GM19455 (cell line): Measurements from ENCODE around the gene PRKG2.
"Not testable (repeated sequence)": the region's sequence is repeated elsewhere in the genome, so short reads cannot be mapped to it uniquely, and the experiment has no call there.

Source experiments
- ATAC-seq: cut with Tn5 transposase; IDR thresholded peaks from one replicate; pipeline ENCODE4 v1.9.1; 2021; ENCODE audit not compliant: unreplicated experiment

Gene PRKG2, protein sequence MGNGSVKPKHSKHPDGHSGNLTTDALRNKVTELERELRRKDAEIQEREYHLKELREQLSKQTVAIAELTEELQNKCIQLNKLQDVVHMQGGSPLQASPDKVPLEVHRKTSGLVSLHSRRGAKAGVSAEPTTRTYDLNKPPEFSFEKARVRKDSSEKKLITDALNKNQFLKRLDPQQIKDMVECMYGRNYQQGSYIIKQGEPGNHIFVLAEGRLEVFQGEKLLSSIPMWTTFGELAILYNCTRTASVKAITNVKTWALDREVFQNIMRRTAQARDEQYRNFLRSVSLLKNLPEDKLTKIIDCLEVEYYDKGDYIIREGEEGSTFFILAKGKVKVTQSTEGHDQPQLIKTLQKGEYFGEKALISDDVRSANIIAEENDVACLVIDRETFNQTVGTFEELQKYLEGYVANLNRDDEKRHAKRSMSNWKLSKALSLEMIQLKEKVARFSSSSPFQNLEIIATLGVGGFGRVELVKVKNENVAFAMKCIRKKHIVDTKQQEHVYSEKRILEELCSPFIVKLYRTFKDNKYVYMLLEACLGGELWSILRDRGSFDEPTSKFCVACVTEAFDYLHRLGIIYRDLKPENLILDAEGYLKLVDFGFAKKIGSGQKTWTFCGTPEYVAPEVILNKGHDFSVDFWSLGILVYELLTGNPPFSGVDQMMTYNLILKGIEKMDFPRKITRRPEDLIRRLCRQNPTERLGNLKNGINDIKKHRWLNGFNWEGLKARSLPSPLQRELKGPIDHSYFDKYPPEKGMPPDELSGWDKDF

DNA sequence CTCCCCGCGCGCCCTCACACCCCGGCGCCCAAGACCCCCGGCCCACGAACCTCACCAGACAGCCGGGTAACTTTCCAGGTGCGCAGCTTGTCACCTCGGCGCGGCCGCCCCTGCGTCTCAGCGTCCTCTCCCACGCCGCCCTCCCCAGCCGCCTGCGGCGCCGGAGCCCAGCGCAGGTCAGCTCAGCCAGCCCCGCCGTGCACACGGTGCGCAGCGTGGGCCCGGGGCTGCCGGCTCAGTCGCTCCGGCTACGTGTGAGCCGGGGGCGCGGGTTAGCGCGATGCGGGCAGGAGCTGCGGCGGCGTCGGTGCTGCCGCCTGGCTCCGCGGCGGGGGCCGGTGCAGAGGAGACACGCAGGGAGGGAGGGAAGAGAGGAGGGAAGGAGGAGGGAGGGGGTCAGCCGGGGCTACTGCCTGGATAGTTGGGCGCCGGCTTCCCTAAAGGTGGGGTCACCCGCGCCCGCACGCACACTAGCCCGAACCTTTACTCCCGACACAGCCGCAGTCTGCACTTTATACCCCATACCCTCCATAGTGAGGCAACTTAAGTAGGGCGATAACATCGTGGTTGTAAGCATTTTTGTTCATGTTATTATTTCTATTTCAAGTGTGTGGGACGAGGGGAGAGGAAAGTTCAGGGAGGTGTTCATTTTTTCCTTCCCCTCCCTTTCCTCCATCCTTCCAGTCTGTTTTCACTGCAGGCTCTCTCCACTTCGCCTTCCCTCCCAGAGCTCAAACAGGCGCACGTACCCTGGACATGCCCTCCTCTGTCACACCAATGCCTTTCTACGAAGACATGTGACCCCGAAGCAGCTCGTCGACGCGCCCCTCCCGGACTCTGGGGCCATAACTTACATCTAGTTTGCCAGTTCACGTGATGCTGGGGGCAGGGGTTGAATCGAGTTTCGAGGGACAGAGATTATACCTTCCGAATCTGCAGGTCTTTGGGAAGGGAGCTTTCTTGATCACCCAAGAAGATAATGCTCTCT is at the start of gene PRKG2:
PRKG2 (minus strand) TSS at position 342 of the 988 bp plus-strand sequence. CDS start 10,175 bp downstream, outside the sequence.
- ATAC-seq: no peak

DNA sequence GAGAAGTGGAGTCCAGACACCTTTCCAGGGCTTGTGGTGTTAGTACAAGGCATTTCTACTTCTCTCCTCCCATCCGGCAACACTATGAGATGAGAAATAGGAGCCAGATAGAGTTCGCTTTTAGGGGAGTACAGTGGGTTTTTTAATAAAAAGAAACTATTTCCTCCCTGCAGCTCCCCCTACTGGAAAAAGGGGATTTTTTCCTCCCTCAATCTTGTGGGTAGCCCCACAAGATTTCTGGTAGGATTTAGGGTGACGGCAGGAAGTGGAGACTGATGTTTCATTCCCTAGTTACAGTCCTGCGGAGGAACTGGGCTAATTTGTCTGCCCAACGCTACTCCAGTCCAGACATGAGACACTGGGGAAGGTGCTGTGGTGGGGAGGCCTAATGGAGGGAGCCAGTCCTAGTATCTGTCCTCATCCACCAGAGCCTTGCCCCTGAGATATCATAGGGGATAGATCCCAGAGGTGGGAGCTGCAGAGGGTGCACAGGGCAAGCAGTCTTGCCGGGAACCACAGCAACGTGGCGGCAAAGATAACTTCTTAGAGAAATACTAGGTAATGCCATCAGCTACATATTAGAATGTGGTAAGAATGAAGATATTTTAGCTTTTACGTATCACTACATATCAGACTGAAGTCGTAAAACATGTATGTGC is 45.5 kb upstream of the PRKG2 start:
- ATAC-seq: no peak

DNA sequence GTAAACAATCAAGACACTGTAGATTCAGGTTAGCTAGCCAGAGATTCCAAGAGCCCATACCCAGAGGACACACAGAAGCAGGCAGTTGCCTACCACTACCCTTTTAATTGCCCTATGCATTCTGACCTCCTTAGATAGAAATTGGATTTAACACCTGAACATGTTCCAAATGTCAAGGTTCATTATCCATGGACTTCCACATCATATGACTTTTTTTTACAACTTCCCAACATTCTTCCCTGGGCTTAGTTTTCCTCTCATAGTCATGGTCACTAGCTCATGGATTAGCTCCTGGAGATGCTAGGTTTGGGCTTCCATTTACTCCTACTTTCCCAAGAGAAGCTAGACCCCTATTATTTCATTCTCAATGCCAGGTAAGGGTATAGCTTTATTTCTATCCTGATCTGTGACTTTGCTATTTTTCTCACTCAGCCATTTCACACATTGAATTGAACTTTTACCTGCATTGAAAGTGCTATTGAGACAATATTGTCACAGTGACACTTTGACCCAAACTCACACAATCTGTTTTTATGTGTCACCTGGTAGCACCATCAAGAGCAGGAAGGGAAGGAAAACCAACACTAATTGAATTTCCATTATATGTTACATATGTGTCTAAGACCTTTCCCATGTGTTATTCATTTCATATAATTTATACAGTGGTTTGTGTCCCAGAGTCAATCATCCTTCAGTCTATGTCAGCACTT is 44.0 kb upstream of the PRKG2 start:
- ATAC-seq: no peak

DNA sequence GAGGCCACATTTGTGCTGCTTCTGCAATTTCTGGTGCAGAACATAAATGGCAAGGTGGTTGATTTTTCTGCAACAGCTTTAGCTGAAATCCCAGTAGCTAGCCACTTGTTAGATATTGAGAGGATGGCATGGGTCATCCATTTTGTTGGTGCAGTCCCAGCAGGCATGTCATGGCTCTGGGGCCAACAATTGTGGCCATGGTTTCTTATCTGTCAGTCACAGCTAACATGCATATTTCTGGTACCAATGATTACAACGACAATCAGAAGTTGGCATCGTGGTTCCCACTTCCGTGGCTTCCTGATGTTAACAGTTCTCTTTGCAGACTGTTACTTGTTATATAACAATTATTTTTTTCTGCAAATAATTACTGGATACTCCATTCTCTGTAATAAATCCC is 42.8 kb upstream of the PRKG2 start:
- ATAC-seq: no peak

DNA sequence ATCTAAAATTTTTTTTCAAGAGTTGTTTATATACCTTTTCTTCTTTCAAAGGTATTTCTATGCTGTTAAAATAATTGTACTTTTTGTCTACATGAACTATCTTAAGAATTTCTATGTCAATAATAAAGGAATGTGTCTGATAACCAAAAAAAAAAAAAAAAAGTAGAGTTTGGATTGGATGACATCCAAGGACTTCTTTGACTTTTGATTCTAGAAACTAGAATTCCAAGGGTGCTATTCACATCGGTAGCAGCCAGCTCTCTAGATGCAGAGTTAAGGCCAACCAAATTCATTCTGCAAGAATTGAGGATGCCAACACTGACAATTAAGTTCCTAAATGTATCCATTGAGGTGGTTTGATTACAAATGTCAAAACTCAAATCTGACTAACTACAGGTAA is 42.0 kb upstream of the PRKG2 start:
- no peak for ATAC-seq

DNA sequence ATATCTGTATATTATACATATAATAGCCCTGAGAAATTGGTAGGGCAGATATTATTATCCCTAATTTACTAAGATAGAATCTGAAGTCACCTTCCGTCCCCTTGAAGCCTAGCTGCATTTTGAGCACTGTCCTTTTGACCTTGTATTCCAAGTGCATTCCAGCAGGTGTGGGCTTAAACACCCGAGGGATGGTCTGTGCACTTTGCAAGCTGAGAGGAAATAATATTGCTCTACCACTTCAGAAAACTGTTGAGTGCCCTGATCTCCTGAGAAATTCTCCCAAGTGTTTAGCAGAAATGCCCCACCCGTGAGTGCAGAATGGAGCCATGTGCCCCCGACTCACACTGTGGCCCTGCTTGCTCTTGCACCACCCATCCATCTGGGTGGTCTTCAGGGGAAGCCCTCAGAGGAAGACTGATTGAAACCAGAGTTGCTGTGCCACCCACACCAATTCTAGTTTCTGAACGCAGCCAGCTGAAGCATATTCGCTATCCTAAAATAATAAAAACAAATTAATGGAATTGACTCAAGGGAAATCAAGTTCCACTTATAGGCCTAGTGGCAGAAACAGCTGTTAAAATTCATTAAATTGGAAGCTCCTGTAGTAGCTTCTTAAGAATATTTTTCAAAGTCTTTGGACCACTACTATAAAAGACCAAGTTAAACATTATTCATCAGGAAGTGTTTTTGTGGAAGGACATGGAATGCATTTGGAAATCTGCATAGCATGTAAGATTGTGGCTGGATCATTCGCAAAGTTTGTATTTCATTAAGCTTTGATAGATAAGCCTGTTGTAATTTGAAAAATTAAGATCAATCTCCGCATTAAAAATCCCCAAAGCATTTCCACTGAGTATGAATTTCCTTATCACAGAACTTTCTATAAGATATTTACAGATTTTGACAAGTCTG is 41.3 kb upstream of the PRKG2 start:
- ATAC-seq: no peak

DNA sequence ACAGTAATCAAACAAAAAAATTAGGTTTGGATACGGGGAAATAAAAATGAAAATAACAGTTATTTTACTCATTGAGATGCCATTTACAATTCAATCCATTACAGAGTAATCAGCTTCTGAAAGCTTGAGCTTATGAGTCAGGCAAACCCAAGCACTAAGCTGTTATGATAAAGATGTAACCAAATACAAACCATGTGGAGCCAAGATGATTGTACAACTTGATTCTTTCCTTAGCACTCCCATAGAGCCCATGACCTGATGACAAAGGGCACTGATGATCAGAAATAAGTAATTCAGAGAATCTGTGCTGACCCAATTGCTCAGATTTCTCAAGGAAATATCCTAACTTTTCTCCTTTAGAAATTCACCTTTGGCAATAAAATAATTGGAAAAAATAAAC is 40.5 kb upstream of the PRKG2 start:
- ATAC-seq: no peak

DNA sequence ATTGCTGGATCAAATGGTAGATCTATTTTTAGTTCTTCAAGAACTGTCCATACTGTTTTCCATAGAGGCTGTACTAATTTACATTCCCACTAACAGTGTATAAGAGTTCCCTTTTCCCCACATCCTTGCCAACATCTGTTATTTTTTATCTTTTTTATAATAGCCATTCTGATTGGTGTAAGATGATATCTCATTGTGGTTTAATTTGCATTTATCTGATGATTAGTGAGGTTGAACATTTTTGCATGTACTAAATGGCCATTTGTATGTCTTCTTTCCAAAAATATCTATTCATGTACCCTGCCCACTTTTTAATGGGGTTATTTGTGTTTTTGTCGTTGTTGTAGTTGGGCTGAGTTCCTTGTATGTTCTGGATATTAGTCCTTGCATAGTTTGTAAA is 35.4 kb upstream of the PRKG2 start:
- ATAC-seq: no peak

DNA sequence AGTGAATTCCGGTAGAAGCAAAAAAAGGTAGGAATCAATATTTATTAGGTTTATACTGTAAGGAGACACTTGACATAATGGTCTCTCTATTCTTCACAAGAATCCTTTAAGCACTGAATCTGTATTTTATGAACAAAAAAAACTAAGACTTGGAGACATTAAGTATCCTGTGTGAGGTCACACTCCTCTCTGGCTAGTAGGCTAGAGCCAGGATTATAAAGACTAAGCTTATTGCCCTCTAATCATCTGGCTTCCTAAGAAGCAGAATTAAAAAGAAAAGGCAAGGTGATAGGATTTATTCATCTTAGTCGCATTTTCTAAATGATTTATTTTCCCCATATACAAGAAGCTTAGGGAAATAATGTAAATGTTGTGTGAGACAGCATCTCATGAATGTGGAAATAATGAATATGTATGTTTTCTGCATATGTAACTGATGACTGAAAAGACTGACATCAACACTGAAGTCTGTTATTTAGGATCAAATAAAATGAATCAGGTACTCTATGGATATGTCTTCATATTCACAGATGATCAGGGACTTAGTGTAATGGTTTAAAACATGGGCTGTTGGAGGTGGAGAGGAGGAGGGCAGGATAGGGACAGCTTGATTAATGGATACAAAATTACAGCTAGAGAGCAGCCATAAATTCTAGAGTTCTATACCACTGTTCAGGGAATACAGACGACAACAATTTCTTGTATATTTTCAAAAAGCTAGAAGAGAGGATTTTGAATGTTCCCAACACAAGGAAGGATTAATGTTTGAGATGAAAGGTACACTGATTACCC is 30.4 kb upstream of the PRKG2 start:
- ATAC-seq: no peak

DNA sequence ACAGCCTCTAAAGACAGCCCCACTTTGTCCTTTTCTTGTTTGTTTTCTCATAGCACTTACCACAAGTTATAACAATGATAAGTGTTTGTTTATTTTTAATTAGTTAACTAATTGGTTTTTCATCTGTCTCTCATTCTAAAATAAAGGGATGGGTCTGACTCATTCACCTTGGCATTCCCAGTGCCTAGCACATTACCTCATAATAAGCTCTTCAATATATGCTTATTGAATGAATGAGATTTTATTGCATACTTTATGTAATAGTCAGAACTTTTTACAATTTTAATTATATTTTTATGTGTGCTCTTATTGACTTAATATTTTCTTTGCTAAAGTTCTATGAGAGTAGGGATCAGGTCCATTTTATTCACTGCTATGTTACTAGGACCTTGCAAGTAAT is 22.8 kb upstream of the PRKG2 start:
- no peak for ATAC-seq

DNA sequence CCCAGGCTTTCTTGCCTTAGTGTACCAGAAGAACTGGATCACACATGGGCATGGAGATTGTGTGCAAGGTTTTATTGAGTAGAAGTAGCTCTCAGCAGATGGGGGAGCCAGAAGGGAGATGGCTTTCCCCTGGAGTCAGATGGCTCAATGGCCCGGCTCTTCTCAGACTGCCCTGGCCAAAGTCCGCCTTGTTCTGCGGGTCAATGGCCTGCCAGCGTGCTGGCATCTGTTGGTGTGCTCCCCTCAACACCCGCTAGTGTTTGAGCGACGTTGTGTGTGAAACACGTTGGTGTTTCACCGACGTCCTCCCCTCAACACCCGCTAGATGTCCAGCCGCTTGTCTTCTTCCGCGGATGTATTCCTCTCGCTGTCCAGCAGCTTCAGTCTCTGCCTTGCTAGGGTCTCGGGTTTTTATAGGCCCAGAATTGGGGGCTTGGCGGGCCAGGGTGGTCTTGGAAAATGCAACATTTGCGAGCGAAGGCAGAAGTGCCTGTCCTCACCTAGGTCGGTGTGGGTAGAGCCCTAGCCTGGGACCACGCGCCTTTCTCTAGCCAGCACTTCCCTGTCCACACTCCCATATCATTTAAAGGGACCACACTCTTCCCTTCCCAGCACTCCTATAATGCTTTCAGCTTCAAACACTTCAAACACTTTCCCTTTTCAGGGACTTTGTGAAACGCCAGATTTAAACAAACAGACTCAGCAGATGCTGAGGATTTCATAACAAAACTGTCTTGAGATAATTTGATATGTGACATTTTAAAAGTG is 21.1 kb upstream of the PRKG2 start:
- no peak for ATAC-seq

DNA sequence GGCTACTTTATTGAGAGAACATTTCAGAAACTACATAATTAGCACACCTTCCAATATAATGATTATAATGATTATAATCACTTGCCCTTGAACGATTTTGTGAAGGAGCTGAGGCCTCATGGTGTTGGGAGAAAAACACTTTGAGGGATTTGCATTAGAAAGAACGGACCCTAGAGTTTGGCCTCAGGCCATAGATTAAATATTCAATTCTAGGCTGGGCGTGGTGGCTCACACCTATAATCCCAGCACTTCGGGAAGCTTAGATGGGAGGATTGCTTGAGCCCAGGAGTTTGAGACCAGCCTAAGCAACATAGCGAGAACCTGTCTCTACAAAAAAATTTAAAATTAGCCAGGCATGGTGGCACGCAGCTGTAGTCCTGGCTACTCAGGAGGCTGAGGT is 12.9 kb upstream of the PRKG2 start:
- ATAC-seq: no peak

DNA sequence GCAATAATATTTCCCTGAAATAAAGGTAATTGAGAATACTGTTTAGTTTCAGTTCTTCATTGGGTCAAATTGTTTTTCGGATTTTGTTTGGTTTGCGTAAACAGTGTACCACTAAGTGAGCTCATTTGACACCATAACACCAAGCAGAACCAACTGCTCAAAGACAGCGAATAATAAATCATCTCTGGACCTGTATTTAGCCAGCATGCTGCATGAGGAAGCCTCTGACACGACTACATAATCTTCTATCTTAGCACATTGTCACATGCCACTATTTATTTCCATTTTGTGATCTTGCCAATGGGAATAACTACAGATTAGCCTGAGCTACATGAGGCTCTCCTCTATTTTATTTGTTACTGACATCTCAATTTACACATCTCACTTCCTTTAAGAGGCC is 12.1 kb upstream of the PRKG2 start:
- ATAC-seq: no peak

DNA sequence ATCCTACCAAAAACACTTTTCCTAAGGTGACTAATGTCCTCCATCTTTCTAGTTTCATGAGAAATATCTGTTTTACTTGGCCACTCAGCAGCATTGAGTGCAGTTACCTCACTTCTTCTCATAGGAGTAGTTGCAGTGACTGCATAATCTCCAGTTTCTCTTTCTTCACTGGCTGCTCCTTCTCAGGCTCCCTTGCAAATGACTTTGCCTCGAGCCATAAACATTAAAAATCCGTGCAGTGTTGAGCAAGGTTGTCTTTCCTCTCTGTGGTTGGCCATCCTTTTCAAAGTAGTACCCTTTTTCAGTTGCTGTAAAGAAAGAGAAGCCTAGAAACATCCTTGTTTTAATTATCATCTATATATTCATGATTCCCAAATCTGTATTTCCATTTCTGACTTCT is 10.2 kb upstream of the PRKG2 start:
- no peak for ATAC-seq

DNA sequence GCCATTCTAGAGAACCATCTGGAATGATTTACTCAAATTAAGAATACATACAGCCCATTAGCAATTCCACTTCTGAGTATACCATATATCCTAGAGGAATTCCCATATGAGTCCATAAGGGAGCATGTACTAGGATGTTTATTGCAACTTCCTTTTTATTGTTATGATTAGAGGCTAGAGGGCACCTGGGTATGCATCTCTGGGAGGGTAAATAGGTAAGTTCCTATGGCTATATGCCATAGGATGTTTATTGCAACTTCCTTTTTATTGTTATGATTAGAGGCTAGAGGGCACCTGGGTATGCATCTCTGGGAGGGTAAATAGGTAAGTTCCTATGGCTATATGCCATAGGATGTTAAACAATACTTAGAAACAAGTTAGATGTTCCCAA is 7.1 kb upstream of the PRKG2 start:
- not testable (repeated sequence) for ATAC-seq

DNA sequence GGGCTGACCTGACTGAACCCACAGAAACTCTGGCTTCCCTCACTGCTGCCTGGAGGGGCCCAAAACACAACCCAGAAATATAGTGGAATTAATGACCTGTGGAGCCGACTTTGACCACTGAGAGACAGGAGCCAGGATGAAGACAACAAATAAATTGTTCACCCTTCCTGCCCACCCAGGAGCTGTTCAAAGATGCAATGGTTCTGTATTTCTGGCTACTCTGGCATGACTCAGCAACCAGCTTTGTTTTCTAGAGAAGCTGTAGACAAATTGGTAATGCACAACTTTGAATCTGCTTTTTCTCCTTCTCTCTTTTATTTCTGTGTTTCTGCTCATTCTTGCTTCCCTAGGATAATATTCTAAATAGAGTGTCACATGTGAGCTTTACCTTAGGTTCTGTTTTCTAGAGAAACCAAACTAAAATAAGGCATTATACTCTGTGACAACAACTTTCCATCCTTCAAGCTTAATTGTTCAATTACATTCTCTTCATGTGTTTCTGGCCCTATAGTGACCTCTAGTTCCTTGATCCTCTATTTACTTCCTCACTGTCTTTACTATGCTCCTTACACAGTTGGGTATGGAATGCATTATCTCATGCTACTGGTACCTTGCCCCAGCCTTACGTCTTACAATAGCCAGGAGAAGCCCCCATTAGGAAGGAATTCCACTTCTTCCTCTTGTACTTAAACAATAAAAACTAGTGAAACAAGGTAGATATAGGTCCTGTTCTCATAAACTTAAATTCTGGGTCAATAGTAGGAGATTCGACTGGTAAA is 6.5 kb upstream of the PRKG2 start:
- ATAC-seq: no peak

DNA sequence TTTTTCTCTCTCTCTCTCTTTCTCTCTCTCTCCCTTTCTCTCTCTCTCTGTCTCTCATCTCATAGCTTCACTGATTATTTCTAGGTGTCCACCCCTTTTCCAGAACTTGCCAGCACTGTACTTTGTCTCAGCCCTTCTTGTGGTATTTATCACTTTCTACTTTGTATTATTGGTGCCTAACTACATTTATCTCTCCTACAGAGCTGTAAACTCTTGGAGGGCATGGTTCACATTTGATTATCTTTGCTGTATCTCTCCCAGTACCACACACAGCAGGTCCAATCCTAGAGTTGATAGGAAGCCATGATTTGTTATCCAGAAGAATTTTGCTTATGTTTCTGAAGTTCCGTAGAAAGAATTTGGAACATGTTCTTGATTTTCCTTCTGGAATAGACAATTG is 5.2 kb upstream of the PRKG2 start:
- ATAC-seq: no peak
